Calu3 (cell line): ENCODE results near the gene PDE4B. TPM values are rescaled to one million over a fixed set of nuclear protein-coding genes. Genes with fewer than 3 reads are reported as not detected.

Experiments
- BruUV-seq: library from RNA; stranded (reverse); fragments of 400-500 nt; replicated peaks from 2 replicates; lab custom pipeline; 2021; lab: Mats Ljungman, UMichigan
- CTCF ChIA-PET: fragments of 300-600 bp; sonication (Branson Sonifier 250); formaldehyde crosslinking; loops from one replicate; lab custom pipeline; 2022; ENCODE audit warnings: antibody characterized with exemption; lab: Charles Lee
- DNase-seq: peaks from one replicate; pipeline ENCODE4 v3.0.0; 2022
- H3K27ac Mint-ChIP-seq: one replicate; pipeline ENCODE4 v1.8.0; 2022; ENCODE audit warnings: mixed read lengths; ENCODE audit not compliant: unreplicated experiment
- H3K27me3 Mint-ChIP-seq: one replicate; pipeline ENCODE4 v1.8.0; 2022; ENCODE audit warnings: mixed read lengths; ENCODE audit not compliant: unreplicated experiment
- H3K36me3 Mint-ChIP-seq: one replicate; pipeline ENCODE4 v1.8.0; 2022; ENCODE audit warnings: mild to moderate bottlenecking, moderate library complexity, mixed read lengths; ENCODE audit not compliant: insufficient read depth, unreplicated experiment
- H3K4me1 Mint-ChIP-seq: one replicate; pipeline ENCODE4 v1.8.0; 2022; ENCODE audit warnings: mild to moderate bottlenecking, low read depth, mixed read lengths; ENCODE audit not compliant: unreplicated experiment
- H3K4me3 Mint-ChIP-seq: one replicate; pipeline ENCODE4 v1.8.0; 2022; ENCODE audit warnings: mild to moderate bottlenecking, low read depth, moderate library complexity, mixed read lengths; ENCODE audit not compliant: unreplicated experiment
- H3K9me3 Mint-ChIP-seq: one replicate; pipeline ENCODE4 v1.8.0; 2022; ENCODE audit warnings: low read depth, mixed read lengths; ENCODE audit not compliant: unreplicated experiment
- CTCF ChIP-seq: fragments of 200-600 bp; IDR thresholded peaks from one replicate; pipeline ENCODE4 v1.8.0; 2022; ENCODE audit warnings: antibody characterized with exemption; ENCODE audit not compliant: unreplicated experiment
- intact Hi-C: fragments of 100-400 bp; cut with micrococcal nuclease; formaldehyde crosslinking; loops from one replicate; pipeline ENCODE4 v1.10.0; 2022; ENCODE audit not compliant: unreplicated experiment
- total RNA-seq: library from RNA; stranded (reverse); gene quantifications from 2 replicates; pipeline ENCODE4 v1.2.3, GENCODE V29; 2022

The PDE4B gene
- total RNA-seq, 1 experiment from 2014 or later: 2.9 TPM

GRCh38 chr1:66262208-66262963 is 469.7 kb downstream of the PDE4B start:
- Mint-ChIP-seq H3K9me3 (no peaks in the 10 kb centered on the region), H3K27ac (no peak overlapping the region), H3K27me3 (no peaks in the 10 kb centered on the region), H3K4me1 (peaks cover 9% of the 10 kb centered on the region), H3K4me3 (no peak overlapping the region), H3K36me3 (no peaks in the 10 kb centered on the region)
- BruUV-seq: no TSS peak
- DNase-seq: peak; percentile 24
- TF ChIP-seq CTCF: no peak
- intact Hi-C loops: no loop called here
- CTCF ChIA-PET: no interaction called here

GRCh38 chr1:66265268-66265667 is 472.6 kb downstream of the PDE4B start:
- no peak for DNase-seq
- H3K4me3 Mint-ChIP-seq: no peak overlapping the region
- TF ChIP-seq CTCF: no peak
- no peaks in the 10 kb centered on the region for H3K36me3 Mint-ChIP-seq
- no peaks in the 10 kb centered on the region for H3K9me3 Mint-ChIP-seq
- no peaks in the 10 kb centered on the region for H3K27me3 Mint-ChIP-seq
- BruUV-seq: no TSS peak
- H3K4me1 Mint-ChIP-seq: peaks cover 11% of the 10 kb centered on the region
- CTCF ChIA-PET: no interaction called here
- intact Hi-C loops: no loop called here
- H3K27ac Mint-ChIP-seq: no peak overlapping the region

- TF ChIP-seq CTCF: no peak
- Mint-ChIP-seq H3K4me1 (peaks cover 16% of the 10 kb centered on the region), H3K4me3 (no peak overlapping the region), H3K27me3 (no peaks in the 10 kb centered on the region), H3K27ac (no peak overlapping the region), H3K36me3 (no peaks in the 10 kb centered on the region), H3K9me3 (no peaks in the 10 kb centered on the region)
- DNase-seq: no peak
- intact Hi-C loops: no loop called here
- CTCF ChIA-PET: no interaction called here
- BruUV-seq: no TSS peak
Measured at GRCh38 chr1:66265796-66266195, 473.1 kb downstream of the PDE4B start.

- CTCF ChIA-PET: no interaction called here
- Mint-ChIP-seq H3K36me3 (no peaks in the 10 kb centered on the region), H3K9me3 (no peaks in the 10 kb centered on the region), H3K27me3 (no peaks in the 10 kb centered on the region), H3K4me3 (no peak overlapping the region), H3K27ac (no peak overlapping the region), H3K4me1 (peaks cover 22% of the 10 kb centered on the region)
- TF ChIP-seq CTCF: no peak
- intact Hi-C loops: no loop called here
- no peak for DNase-seq
- BruUV-seq: no TSS peak
Measured at GRCh38 chr1:66266350-66266749, 473.7 kb downstream of the PDE4B start.
